Hematopoietic multipotent progenitor cell treated with erythropoietin and hydrocortisone succinate and interleukin-3 and kit ligand, for 15 days (in vitro differentiated cells): ENCODE measurements around the gene CLDN6.

Experiments
- DNase-seq: peaks from one replicate; pipeline ENCODE4 v3.0.0-alpha.2; 2015; ENCODE audit warnings: low spot score

The CLDN6 gene

DNA sequence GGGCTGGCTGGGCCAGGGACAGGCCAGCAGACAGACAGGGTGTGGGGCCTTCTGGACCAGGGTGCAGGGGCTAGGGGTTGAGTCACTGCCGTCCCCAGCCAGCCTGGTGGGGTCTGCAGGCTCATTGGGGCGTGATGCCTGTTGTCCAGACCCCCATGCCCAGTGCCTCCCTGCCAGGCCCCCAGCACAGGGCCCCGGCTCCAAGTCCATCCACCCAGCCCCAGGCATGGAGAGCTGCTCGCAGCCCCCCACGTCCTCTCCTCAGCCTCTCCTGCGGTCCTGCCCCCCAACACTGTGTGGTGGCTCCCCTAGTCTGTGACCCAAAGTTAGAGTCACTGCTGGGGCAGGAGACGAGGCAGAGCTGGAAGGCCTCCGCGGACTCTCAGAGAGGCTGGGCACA is 30.7 kb downstream of the CLDN6 start:
- no peak for DNase-seq

DNA sequence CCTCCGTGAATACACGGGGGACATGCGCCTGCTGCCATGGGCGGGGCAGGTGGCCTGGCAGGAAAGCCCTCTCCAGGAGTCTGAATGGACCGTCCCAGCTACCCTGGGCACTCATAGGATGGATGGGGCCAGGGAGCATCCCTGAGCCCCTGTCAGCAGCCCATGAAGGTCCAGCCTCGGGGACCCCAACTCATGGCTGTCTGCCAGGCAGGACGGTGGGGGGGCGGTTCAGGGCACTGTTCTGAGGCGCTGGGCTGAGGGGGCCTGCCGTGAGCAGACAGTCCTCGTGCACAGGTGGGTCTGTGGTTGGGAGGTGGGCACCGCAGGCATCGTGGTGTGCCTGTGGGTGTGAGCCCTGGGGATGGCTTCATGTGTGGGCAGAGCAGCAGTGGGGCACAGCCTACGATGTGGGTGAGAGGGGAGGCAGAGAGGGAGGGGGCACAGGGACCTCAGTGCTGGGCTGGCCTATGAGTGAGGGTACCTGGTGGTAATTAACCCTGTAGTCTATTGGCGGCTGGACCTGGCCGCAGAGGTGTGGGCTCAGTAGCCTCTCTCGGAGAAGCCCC is 31.3 kb downstream of the CLDN6 start:
- no peak for DNase-seq

DNA sequence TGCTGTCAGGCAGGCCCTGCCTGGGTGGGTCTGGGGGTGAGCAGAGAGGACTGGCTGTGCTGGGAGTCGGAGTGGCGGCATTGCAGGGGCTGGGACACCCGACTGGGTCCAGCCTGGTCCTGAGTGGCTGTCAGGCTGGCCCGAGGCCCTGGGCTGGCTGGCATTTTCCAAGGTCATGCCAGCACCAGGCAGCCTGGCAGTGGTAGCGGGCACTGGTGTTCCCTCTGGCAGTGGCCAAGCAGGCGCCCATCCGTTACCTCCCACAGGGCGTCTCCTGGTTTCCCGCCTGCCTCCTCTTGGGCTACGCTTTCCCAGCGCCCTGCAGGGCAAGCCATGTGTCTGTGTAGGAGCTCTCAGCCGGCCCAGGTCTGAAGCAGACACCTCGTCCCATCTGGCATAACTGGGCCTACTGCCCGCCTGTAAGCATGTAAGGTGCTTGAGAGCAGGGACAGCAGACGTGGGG is 32.1 kb downstream of the CLDN6 start:
- no peak for DNase-seq

DNA sequence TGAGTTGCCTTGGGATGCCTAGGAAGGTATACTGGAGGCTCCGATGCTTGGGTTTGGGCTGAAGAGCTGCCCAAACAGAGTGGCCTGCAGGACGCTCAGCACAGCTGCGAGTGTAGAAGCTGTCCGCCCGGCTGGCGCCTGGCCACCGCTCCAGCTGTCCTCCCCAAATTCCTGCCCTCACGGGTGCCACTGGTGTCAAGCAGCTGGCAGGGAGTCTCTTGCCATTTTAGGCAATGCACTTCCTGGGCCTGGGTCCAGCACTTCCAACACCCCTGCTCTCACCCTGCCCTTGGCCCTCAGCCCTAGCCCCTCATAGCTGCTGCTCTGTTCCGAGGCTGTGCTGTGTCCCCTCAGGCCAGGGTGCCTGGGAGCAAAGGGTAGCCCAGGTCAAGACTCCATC is 32.5 kb downstream of the CLDN6 start:
- no peak for DNase-seq

DNA sequence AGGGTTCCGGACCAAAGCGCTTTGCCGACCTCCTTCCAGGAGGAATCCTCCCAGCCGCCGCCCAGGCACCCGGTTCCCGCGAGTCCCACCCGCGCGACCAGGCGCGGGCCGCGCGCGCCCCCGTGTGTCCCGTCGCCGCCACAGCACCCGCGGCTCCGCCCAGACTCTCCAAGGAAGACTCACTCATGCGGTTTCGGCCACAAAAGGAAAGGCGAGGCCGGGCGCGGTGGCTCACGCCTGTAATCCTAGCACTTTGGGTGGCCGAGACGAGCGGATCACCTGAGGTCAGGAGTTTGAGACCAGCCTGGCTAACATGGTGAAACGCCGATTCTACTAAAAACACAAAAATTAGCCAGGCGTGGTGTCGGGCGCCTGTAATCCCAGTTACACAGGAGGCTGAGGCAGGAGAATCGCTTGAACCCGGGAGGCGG is 34.3 kb downstream of the CLDN6 start:
- peak; percentile 73 for DNase-seq

DNA sequence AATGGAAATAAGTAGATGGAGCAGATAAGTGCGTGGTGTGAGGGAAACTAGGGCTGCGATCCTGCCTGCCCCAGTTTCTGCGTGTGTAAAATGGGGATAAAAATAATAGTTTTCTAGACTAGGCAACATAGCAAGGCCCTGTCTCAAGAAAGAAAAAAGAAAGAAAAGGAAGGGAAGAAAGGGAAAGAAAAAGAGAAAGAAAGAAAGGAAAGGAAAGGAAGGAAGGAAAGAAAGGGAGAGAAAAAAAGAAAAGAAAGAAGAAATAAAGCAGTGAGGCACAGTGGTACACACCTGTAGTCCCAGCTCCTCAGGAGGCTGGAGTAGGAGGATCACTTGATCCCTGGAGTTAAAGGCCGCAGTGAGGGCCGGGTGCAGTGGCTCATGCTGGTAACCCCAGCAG is 35.6 kb downstream of the CLDN6 start:
- DNase-seq, result no peak

DNA sequence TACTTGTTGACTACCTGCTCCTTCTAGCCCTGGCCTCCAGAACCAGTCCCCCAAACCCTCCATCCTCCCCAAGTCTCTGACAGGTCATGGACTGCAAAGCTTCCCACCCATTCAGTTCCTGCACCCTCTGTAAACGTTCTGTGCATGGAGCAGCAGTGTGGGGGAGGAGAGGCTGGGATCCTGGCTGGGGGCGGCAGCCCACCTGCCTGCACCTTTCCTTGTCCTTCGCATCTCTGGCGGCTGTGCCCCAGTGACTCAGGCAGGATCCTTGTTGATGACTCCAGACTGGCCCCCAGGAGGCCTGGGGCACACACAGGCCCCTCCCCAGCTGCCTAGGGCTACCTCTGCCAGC is 36.1 kb downstream of the CLDN6 start:
- no peak for DNase-seq

DNA sequence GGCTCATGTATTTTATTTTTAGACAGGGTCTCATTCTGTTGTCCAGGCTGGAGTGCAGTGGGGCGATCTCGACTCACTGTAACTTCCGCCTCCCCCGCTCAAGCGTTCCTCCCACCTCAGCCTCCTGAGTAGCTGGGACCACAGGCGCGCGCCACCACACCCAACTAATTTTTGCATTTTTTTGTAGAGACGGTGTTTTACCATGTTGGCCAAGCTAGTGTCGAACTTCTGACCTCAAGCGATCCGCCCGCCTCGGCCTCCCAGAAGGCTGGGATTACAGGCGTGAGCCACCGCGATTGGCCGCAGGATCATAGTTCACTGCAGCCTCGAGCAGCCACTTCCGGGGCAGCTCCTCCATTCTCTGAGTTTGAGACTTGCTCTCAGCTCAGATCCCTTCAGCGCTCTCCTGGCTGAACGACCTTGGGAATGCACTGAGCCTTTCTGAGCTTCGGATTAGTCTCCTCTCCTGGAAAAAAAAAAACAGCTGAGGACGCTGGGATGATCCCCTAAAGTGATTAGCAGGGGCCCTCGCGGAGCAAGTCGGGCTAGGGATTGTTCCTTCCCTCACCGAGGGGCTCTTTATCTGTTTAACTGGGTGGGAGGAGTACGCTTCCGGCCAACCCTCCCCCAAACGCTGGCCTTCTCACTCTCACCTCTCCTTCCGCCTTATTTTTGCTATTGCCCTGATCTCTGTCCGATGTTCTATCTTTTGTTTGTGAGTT is 36.6 kb downstream of the CLDN6 start:
- DNase-seq, result no peak

DNA sequence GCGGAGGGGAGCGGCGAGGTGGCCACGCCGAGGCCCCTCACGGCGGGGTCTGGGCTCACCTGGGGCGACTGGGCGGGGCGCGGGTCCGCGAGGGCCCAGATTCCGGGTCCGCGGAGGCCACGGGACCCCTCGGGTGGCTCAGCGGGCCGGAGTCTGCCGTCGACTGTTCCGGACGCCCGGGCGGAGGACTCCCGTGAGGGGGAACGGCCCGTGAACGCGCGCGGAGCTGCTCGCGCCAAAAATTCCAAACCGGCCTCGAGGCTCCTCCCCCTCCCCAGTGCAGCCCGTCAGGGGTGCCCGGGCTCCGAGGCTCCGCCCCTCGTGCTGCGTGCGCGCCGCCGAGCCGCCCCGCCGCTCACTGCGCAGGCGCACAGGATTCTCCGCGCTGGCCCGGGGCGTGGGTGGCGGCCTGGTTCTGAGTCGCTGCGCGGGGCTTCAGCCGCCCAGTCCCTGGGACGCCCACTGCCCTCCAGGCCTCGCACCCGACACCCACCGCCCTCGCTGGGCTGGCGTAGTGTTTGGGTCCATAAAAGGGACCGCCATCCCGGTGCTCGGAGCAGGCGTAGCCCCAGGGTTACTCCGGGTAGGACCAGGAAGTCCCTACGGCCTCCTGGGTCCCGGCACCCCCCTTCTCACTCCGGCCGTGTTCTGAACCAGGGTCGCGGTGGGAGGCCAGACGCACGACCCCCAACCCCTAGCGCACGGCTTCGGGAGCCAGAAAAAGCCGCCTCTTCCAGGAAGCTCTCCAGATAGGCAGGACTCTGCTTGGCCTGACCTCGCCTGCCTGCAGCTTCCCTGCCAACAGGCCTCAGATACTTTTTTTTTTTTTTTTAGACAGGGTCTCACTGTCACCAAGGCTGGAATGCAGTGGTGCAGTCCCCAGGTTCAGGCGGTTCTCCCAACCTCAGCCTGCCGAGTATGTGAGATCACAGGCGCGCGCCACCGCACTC is 37.5 kb downstream of the CLDN6 start, which contains the start of gene PKMYT1:
Gene PKMYT1 (minus strand): TSS at position 220 of the 950 bp plus-strand sequence. CDS start 789 bp downstream, outside the sequence.
- peak; percentile 96 for DNase-seq

DNA sequence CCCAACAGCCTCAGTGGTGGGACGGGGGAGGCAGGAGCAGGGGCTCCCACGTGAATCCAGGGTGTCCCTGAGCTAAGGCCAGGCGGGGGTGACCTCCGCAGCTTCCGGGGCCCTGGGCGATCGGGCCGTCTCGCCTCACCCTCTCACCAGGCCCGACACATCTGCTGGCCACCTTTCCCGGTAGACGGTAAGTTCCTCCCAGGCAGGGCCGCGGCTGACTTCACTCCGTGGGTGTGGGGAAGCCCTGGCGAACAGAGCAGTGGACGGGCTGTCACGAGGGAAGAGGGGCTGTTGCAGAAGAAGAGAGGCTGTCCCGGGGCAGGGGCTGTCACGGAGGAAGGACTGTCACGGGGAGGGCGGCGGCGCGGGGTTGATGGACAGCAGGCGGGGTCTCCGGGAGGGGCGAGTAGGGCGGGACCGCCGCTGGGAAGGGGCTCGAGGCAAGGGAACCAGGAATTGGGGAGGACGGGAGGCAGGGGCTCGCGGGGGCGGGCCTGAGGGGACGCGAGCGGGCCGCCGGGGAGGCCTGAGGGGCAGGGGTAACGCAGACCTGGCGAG is 38.2 kb downstream of the CLDN6 start:
- DNase-seq, result peak; percentile 31

DNA sequence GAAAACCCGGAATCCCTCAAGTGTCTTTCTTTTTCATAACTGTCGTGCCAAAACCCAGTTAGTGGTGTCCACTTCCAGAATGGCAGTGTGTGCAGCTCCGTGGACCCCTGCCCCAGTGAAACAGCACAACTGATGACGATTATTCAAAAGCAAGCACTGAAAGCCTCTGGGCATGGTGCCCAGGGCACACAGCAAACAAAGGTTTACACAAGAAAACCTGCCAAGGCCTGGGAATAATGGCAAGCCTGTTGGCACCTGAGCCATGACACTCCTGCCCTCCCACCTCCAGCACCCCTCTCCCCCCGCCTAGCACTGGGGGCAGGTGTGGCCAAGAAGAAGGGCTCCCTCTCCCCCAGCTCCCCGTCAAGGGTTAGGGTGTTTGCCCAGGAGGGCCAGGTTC is 40.5 kb downstream of the CLDN6 start:
- DNase-seq, result no peak

DNA sequence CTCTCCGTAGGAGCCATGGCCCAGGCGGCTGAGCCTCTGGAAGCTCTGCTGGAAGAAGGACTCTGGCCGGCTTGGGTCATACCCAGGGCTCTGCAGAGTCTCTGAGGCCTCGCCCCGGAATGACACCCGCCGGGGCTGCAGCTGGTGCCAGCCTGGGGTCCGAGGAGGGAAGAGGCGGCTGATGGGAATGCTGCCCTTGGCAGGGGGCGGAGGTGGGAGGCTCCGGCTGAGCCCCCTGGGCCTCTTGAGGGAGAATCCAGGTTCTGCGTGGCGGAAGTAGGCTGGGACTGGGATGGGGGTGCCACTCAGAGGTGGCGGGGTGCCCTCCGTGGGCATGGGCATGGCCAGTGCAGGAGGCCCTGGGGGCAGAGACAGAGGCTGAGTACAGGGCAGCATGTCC is 41.3 kb downstream of the CLDN6 start:
- no peak for DNase-seq

DNA sequence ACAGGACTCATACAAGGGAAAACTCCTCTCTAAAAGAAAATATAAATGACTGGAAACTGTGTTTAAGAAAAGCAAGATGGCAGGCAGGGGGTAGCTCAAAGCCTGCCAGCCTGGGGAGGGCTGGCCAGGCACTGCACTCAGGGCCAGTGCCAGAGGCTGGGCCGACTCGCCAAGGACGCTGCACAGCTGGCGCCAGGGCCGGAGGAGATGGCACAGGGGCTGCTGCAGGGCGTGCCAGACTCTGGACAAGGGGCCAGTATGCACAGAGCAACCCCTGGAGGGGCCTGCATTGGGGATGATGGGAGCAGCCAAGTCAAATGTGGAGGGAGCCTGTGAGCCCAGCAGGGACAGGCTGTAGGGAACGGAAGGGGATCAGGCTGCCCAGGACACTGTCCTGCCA is 41.8 kb downstream of the CLDN6 start:
- no peak for DNase-seq

DNA sequence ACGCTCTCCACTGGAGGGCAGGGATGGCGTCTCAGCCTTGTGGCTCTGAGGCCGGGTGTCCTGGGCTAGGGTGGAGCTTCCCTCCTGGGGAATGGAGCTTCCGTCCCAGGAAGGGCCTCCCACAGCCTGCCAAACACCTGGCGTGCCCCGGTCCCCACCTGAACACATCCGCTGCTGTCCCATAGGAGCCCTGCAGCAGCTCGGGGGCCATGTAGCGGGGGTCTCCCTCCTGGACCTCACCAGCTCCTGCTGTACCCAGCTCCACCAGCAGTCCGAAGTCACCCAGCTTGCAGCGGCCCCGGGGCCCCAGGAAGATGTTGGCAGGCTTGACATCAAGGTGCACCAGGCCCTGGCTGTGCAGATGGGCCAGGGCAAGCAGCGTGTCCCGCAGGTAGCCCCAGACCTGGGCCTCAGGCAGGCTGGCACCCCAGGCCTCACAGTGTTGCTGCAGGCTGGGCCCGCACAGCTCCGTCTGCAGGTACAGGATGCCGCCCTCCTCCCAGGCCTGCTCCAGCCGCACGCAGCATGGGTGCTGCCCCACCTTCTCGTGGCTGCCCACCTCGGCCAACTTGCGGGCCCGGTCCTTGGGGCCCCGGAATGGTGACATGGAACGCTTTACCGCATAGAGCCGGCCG is 42.7 kb downstream of the CLDN6 start:
- DNase-seq, result no peak

DNA sequence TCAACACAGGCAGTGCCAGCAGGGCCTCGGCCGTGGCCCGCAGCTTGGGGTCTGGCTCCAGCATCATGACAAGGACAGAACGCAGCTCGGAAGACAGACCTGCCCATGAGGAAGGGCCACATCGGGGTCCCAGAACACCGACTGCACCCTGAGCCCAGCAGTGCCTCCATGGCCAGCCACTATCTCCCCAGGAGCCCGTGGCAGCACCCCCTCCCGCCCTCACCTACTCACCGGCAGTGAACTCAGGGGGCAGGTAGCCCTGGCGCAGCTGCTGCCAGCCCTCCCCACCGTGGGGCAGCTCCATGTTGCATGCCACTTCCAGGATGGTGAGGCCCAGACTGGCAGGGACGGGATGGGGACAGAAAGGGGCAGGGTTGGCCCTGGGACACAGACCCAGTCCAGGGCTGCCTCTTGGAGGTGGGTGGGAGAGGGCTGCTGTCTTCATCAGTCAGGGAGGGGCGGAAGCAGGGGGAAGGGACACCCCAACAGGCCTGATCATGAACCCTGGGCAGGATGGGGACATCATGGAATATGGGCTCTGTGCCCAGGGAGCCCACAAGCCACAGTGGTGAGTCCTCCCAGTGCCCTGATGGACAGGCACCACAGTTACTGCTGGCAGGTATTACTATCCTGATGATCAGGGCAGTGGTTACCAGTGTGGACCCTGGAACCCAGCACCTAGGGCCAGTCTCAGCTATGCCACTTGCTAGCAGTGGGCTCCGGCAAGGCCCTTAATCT is 43.5 kb downstream of the CLDN6 start:
- no peak for DNase-seq

DNA sequence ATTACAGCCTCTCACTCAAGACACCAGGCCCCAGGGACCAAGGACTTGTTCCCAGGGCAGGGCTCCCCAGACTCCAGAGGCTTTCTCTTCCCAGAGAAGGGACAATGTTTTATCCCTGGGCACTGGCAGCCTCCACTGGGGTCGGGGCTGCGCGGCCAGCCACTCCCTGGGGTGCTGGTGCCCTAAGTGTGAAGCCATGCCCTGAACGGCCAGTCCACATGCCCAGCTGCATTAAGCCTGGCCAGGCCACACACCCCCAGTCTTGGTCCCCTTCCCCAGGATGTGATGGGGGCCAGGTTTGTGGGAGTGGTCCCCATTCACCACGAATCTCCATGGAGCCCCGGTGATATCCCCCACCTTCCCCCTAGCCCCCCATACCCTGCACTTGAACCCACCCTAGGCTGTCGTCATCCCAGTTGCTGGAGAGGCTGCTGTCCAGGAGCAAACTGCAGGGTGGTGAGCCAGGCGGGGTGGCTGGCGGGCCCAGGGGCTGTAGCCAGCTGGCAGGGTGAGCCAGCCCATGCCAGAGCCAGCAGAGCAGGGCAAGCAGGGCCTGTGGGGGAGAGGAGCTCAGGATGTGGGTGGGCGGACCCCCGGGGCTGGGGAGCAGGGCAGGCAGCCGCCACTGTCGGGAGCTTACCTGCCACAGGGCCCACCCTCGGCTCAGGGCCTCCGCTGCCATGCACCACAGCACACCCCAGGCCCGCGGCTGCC is 44.2 kb downstream of the CLDN6 start:
- DNase-seq, result no peak

DNA sequence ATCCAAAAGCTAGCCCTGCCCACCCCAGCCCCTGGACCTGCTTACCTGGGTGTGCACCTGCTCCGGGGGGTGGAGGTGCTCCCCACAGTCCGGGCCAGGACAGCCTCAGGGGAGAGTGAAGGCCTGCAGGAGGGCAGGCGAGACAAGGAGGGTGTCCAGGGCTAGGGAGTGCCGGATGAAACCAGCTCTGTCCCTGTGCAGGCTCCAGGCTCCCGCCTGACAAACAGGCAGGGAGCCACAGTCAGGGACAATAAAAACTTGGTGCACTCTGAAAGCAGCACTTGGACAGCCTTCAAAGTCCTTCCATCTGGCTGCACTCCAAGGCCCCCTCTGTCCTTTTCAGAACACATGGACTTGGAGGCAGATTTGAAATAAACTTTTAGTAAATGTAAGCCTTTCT is 44.9 kb downstream of the CLDN6 start:
- no peak for DNase-seq

DNA sequence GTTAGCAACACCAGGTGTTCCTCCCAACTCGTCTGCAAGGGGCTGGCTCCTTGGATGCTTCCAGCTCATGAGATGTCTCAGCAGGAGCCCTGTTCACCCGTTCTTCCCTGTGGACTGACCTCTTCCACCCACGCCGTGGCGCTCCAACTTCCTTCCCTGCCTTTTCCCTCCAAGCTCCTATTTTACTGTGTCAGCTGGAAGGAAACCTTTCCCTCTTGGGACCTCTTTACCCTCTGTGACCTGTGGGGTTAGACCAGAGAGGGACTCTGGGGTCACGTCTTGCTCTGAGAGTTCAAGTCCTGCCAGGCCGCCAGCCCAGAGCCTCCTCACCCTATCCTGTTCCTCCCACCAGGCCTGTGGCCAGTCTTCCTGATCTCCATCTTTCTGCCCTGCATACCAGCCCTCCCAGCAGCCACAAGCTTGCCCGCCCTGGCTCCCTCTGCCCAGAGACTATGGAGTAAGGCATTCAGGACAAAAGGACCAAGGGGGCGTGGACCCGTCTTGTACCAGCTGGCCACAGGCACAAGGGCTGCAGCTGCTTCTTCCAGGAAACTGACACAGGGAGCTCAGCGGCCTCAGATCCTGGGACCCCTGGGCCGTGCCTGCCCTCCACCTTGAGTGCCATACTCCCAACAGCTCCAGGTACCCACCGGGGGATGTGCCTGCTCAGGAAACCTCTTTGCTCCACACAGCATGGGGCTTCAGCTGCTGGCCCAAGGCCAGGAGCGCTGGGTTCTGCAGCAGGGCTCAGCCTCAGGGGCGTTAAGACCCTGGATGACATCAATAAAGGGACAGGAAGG is 45.8 kb downstream of the CLDN6 start:
- DNase-seq, result no peak

DNA sequence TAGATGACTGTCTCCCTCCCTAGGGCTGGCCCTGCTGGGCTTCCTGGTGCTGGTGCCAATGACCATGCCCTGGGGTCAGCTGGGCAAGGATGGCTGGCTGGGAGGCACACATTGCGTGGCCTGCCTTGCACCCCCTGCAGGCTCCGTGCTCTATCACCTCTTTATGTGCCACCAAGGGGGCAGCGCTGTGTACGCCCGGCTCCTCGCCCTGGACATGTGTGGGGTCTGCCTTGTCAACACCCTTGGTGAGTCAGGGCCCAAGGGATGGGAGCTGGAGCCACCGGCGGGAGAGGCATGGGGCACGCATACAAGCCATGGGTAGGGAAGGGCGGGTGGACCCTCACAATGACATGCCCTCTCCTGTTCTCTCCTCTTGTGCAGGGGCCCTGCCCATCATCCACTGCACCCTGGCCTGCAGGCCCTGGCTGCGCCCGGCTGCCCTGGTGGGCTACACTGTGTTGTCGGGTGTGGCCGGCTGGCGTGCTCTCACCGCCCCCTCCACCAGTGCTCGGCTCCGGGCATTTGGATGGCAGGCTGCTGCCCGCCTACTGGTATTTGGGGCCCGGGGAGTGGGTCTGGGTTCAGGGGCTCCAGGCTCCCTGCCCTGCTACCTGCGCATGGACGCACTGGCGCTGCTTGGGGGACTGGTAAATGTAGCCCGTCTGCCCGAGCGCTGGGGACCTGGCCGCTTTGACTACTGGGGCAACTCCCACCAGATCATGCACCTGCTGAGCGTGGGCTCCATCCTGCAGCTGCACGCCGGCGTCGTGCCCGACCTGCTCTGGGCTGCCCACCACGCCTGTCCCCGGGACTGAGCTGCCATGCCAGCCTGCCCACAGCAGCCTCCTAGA is 46.6 kb downstream of the CLDN6 start:
- no peak for DNase-seq
